DOHH2 (cell line): ENCODE data around the gene PRKCE.
"Not testable (repeated sequence)": the region's sequence is repeated elsewhere in the genome, so short reads cannot be mapped to it uniquely, and the experiment has no call there.

Source experiments
- H3F3A ChIP-seq: fragments of 200-600 bp; sonication (generic), shearing (Covaris generic); 2 replicates; pipeline ENCODE4 v1.6.0; 2016; ENCODE audit warnings: antibody characterized with exemption, mild to moderate bottlenecking; ENCODE audit not compliant: control insufficient read depth, insufficient read depth
- H3K27ac ChIP-seq: fragments of 200-600 bp; sonication (generic); 2 replicates; pipeline ENCODE4 v1.5.1; 2014; ENCODE audit warnings: low read depth, mild to moderate bottlenecking, low read length, moderate library complexity
- H3K27me3 ChIP-seq: fragments of 200-600 bp; sonication (generic); 2 replicates; pipeline ENCODE4 v1.6.1; 2014; ENCODE audit warnings: mild to moderate bottlenecking, low read length, mixed read lengths; ENCODE audit not compliant: control insufficient read depth
- H3K36me3 ChIP-seq: fragments of 200-600 bp; sonication (generic); 2 replicates; pipeline ENCODE4 v1.6.1; 2014; ENCODE audit warnings: mild to moderate bottlenecking, low read length, moderate library complexity, mixed read lengths; ENCODE audit not compliant: control insufficient read depth
- H3K4me1 ChIP-seq: fragments of 200-600 bp; sonication (generic); 2 replicates; pipeline ENCODE4 v1.6.1; 2014; ENCODE audit warnings: mild to moderate bottlenecking, low read length, mixed read lengths; ENCODE audit not compliant: control insufficient read depth
- H3K4me2 ChIP-seq: fragments of 200-600 bp; sonication (generic); 2 replicates; pipeline ENCODE4 v1.6.0; 2014; ENCODE audit warnings: mild to moderate bottlenecking, low read length, moderate library complexity
- H3K4me3 ChIP-seq: fragments of 200-600 bp; sonication (generic); 2 replicates; pipeline ENCODE4 v1.5.1; 2014; ENCODE audit warnings: mild to moderate bottlenecking, low read length, mixed read lengths
- H3K79me2 ChIP-seq: fragments of 200-600 bp; sonication (generic); 2 replicates; pipeline ENCODE4 v1.6.1; 2014; ENCODE audit warnings: mild to moderate bottlenecking, low read length, mixed read lengths; ENCODE audit not compliant: control insufficient read depth
- H3K9me2 ChIP-seq: fragments of 200-600 bp; sonication (generic); replicated peaks from 2 replicates; pipeline ENCODE4 v1.6.1; 2014; ENCODE audit warnings: mild to moderate bottlenecking, low read length, mixed read lengths; ENCODE audit not compliant: control insufficient read depth
- H3K9me3 ChIP-seq: fragments of 200-600 bp; sonication (generic); 2 replicates; pipeline ENCODE4 v1.6.1; 2014; ENCODE audit warnings: antibody characterized with exemption, low read length, mixed read lengths; ENCODE audit not compliant: control insufficient read depth, insufficient read depth
- H4K20me1 ChIP-seq: fragments of 200-600 bp; sonication (generic); 2 replicates; pipeline ENCODE4 v1.6.0; 2014; ENCODE audit warnings: low read depth, mild to moderate bottlenecking, antibody characterized with exemption, low read length, moderate library complexity; ENCODE audit not compliant: control insufficient read depth, insufficient read depth
- CTCF ChIP-seq: fragments of 200-600 bp; sonication (generic); IDR thresholded peaks from one replicate; pipeline ENCODE4 v1.5.1; 2014; ENCODE audit warnings: antibody characterized with exemption, mild to moderate bottlenecking, low read depth, low read length; ENCODE audit not compliant: poor library complexity, severe bottlenecking
- EZH2phosphoT487 ChIP-seq: fragments of 200-600 bp; sonication (generic); IDR thresholded peaks from 2 replicates; pipeline ENCODE4 v1.6.1; 2017; ENCODE audit warnings: borderline replicate concordance, mild to moderate bottlenecking, antibody characterized with exemption, low read length, moderate library complexity, mixed read lengths

PRKCE gene

DNA sequence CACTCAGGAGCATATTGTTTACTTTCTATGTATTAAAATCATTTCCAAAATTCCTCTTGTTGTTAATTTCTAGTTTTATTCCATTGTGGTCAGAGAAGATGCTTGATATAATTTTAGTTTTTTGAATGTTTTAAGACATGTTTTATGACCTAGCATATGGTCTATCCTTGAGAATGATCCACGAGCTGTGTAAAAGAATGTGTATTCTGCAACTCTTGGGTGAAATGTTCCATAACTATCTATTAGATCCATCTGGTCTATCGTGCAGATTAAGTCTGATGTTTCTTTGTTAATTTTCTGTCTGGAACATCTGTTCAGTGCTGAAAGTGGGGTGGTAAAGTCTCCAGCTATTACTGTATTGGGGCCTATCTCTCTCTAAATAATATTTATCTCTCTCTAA is 562.4 kb downstream of the PRKCE start:
- H3K9me2 ChIP-seq = no peaks in the 10 kb centered on the region
- no peak overlapping the region for H3K4me2 ChIP-seq
- H4K20me1 ChIP-seq = no peaks in the 10 kb centered on the region
- TF ChIP-seq EZH2phosphoT487 = no peak
- no peak for TF ChIP-seq CTCF
- no peak overlapping the region for H3K4me3 ChIP-seq
- H3K27me3 ChIP-seq = no peaks in the 10 kb centered on the region
- no peaks in the 10 kb centered on the region for H3K4me1 ChIP-seq
- H3F3A ChIP-seq = no peaks in the 10 kb centered on the region
- no peaks in the 10 kb centered on the region for H3K79me2 ChIP-seq
- H3K9me3 ChIP-seq = 0 out of 2 replicates have a peak, but pooled peaks cover 2% of the 10 kb centered on the region
- no peak overlapping the region for H3K27ac ChIP-seq
- H3K36me3 ChIP-seq = no peaks in the 10 kb centered on the region

DNA sequence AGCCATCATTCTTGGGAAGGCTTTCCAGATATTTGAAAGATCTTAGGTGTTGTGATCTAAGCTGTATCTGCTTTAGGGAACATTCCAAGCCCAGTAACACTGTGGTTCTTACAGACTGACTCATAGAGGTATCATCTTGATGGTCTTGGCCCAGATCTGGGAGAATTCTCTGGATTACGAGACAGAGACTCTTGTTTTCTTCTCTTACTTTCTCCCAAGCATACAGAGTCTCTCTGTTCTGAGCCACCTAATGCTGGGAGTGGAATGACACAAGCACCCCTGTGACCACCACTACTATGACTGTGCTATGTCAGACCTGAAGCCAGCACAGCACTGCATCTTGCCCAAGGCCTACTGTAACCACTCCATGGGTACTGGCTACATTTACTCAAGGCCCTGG is 564.7 kb downstream of the PRKCE start:
- Histone ChIP-seq H3K4me1 (no peaks in the 10 kb centered on the region), H3K36me3 (no peaks in the 10 kb centered on the region), H3K4me3 (no peak overlapping the region), H3K4me2 (no peak overlapping the region), H3K27me3 (no peaks in the 10 kb centered on the region), H3K9me3 (no peaks in the 10 kb centered on the region), H3K9me2 (no peaks in the 10 kb centered on the region), H3K27ac (no peak overlapping the region), H4K20me1 (no peaks in the 10 kb centered on the region), H3K79me2 (no peaks in the 10 kb centered on the region), H3F3A (no peaks in the 10 kb centered on the region)
- no peak for TF ChIP-seq EZH2phosphoT487
- TF ChIP-seq CTCF = no peak

- not testable (repeated sequence) for H3K4me1 ChIP-seq, H3K79me2 ChIP-seq, H3K4me2 ChIP-seq, H3K4me3 ChIP-seq, H3F3A ChIP-seq, H4K20me1 ChIP-seq, H3K36me3 ChIP-seq, H3K27ac ChIP-seq, H3K9me3 ChIP-seq, H3K9me2 ChIP-seq
- H3K27me3 ChIP-seq = peaks cover 28% of the 10 kb centered on the region
Observed at GRCh38 chr2:46223514-46223913, 572.0 kb downstream of the PRKCE start.

GRCh38 chr2:46225150-46225625 is 573.7 kb downstream of the PRKCE start:
- no peaks in the 10 kb centered on the region for H3K36me3 ChIP-seq
- H3K9me2 ChIP-seq = no peaks in the 10 kb centered on the region
- no peaks in the 10 kb centered on the region for H3F3A ChIP-seq
- H3K4me3 ChIP-seq = no peak overlapping the region
- no peak overlapping the region for H3K4me2 ChIP-seq
- no peaks in the 10 kb centered on the region for H3K4me1 ChIP-seq
- TF ChIP-seq EZH2phosphoT487 (no peak), CTCF (no peak)
- no peaks in the 10 kb centered on the region for H3K9me3 ChIP-seq
- no peaks in the 10 kb centered on the region for H4K20me1 ChIP-seq
- no peaks in the 10 kb centered on the region for H3K79me2 ChIP-seq
- H3K27me3 ChIP-seq = peaks cover 28% of the 10 kb centered on the region
- no peak overlapping the region for H3K27ac ChIP-seq
